UCSD-AML1 (cell line): Measurements from ENCODE around the gene SLC13A2.

Experiments used
- DNase-seq: peaks from one replicate; lab custom pipeline; 2025; ENCODE audit not compliant: unreplicated experiment; lab: John Stamatoyannopoulos, UW

Gene SLC13A2

DNA sequence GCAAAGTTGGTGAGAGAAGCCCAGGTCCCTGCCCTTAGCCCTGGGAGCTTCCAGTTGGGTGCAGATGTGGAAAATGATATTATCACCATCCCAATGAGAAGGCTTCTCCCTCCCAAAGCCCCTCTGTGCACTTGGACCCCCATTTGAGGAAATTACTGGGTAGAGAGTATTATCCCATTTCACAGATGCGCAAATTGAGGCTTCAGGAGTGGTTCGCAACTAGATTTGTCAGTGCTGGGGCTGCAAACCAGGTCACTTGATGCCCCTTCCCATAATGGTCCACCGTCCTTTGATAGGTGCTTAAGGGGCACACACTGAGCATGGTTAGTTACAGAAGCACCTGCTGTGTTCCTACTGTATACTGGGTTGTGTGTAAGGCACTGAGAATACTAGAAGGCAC lies 18.4 kb downstream of the SLC13A2 start:
- no peak for DNase-seq

DNA sequence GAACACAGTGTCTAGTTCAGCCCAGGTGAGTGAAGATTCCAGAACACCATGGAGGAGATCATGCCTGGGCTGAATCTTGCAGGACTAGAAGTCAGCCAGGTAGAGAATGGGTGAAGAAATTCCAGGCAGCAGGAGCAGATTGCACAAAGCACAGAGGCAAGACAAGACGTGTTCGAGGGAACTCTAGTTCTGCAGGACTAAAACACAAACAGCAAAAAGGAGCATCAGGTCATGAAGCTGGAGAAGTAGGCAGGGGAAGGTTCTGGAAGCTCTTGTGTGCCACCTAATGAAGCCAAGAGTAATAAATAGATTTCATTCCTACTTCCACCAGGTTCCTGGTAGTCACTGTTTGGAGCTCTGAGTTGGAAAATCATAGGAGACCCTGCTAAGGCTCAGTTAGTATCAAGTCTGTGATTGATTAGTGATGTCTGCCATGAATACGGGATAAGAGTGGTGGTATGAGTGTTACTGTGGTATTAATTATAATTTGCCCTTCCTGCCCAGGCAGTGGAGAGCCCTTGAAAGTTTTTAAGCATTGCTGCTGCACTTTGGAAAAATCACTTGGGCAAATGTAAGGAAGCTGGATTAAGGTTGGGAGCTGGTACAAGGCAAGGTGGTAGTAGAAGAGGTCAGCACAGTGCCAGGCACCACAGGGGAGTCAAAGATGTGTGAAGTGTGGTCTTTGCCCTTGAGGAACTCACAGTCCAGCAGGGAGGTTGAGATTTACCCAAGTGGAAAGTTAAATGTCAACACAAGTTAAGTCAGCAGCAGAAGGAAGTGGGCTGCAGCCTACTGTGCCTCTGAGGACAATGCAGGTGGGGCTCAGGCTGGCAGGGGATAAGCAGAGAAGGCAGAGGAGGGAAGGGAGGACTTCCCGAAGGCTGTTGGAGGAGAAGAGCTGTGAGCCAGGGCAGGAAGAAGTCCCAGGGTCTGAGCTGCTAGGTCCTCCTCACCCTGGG lies 19.2 kb downstream of the SLC13A2 start:
- DNase-seq, result no peak

DNA sequence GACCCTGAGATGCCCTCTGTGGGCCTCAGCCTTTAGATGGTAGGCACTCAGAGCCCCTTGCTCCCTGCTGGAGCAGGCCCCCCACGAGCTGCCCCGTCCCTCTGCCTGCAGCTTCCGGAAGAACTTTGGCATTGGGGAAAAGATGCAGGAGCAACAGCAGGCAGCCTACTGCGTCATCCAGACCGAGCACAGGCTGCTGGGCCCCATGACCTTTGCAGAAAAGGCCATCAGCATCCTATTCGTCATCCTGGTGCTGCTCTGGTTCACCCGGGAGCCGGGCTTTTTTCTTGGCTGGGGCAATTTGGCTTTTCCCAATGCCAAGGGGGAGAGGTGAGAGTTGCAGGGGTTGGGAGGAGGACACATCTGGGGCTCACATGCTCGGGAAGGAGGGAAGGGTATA lies 20.0 kb downstream of the SLC13A2 start:
- DNase-seq, result no peak

DNA sequence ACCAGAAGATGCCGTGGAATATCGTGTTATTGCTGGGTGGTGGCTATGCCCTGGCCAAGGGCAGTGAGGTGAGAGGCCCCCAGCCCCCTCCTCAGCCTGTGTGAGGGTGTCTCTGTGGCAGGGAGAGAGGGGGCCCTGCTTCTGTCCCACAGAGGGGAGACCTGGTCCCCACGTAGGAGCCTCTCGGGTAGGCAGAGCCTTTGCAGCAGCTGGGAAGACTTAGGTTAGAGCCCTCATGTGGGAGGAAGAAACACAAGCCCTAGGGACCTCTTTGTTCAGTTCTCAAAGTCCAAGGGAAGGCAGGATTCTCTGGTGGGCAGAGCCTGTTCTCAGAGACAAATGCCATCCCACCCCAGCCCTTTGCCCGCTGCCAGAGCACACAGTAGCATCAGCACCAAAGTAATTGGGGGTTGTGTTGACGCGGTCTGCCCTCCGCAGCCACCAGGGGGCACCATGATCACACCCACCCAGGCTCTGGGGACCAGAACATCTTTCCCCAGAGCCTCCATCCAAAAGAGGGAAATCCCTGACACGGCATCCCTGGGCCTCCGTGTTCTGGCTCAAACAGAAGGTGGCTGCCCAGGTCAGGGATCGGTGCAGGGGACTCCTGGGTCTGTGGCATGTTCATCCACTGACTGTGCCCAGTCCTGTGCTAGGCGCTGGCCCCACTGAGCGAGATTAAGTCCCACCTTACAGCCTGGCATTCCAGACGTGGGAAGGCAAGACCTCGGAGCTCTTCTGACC lies 21.2 kb downstream of the SLC13A2 start:
- DNase-seq, result peak; percentile 69

DNA sequence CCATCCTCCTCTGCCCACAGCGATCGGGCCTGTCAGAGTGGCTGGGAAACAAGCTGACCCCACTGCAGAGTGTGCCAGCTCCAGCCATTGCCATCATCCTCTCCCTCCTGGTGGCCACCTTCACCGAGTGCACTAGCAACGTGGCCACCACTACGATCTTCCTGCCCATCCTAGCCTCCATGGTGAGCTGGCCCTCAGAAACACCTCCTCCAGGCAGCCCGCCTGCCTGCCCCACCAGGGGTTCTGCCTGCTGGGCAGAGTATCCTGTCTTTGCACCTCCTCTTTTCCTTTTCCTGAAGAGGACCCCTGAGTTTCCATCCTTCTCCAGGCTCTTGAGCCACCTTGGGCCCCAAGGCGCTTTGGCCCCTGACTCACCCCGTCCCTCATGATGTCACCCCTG lies 22.2 kb downstream of the SLC13A2 start:
- no peak for DNase-seq

DNA sequence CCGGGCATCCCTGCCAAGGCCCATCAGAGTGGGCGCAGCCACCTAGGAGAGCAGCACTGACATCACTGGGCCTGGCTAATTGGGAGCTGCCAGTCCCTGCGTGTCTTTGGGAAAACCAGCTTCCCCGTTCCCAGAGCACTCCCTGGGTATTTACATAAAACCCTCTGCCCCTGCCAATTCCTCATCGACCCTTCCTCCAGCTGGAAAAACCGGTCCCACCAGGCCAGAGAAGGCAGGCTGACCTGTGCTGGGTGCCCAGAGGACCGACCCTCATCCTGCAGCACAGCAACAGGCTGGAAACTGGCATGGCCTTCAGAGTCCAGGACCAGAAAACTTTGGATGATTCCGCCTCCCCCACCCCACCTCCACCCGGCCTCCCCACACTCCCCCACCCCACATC lies 24.5 kb downstream of the SLC13A2 start:
- no peak for DNase-seq

DNA sequence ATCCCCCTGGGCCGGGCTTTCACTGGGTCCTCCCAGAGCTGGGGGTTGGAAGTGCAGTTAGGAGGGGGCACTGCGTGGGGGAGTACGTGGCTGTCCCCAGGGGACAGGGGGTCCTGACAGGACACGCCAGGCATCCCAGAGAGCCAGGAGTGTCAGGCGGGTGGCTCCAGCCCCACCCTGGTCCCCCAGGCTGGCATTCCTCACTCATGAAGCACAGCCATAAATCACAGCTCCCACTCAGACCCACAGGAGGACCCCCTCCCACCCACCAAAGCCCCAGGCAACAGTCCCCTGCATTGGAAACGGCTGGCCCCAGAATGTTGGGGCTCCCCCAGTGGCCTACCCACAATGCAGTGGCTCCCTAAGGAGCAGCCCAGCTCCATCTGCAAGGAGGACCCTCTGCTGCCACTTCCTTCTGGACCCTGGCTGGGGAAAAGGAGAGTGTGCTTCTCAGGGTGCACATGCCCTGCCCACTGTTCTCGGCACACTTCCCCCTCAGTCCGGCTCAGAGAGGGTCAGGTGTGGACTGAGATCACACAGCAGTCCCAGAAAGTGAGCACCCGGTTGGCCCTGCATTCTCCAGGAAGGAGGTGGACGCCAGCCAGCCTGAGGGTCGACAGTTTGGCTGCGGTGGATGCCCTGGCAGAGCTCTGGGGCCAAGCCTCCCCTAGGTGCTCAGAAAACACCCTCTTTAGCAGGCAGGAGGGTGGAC lies 25.4 kb downstream of the SLC13A2 start:
- no peak for DNase-seq

DNA sequence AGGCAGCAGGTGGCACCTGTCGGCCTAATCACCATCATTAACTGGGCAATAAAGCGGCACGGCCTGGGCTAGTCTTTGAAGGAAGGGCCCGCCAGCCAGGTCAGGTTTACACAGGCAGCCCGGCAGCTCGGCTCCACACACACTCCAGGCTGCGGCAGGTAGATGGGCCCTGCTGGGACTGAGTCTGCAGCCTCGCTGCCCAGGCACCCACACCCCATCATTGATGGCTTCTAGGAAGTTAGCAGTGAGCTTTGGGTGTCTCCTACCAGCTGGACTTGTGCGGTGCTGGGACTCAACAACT lies 25.9 kb downstream of the SLC13A2 start:
- DNase-seq, result no peak

DNA sequence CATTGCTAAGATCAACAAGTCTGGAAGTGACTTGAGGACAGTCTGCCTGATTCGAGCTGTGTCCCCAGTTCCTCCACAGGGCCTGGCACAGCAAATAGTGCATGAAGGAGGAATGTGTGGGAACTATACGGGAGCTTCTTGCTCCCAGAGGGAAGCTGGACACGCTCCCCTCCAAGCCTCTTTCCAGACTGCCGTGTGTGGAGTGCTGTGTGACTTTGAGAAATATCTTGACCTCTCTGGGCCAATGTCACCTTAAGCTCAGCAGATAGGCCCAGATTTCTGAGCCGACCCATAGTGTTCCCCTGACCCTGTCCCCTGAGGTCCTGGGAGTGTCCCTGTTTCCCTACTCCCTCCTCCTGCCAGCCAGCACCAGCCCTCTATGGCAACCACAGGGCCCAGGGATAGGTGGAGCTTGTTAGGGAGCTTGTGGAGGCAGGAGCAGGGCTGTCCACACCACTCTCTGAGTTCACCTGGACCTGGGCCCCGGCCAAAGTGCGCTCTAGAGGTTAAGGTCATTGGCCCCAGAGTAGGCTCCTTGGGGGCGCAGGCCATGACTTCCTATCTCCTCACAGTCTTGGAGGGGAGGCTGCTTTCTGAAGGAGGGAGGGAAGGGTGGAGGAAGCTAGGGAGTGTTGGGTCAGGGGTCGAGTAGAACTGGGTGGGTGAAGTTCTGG lies 26.4 kb downstream of the SLC13A2 start:
- no peak for DNase-seq

DNA sequence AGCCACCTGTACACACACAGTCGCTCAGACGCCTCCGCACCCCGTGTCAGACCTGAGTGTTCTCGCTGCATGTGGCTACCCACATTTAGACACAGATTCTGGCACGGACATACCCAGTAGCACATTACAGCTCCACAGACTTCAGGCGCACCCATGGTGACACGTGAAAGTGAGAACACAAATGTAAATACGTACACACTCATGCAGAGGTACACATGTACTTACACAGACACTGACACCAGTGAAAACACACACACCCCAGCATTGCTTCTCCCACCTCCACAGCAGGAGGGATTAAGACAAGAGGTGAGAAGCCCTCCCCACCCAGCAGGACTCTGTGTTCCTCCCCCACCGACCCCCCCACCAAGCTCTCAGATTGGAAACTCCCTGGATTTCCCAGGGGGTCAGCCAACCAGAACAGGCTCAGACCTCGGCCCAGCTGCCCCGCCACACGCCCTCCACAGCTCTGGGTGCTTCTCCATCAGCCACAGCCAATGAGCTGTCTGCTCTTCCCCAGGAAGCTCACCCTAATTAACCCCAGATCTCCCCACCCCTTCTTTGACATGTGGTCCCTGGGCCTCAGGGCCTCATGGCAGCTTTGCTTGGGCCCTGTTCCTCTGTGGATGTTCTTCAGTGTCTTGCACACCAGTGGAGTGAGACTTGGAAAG lies 27.4 kb downstream of the SLC13A2 start:
- no peak for DNase-seq

DNA sequence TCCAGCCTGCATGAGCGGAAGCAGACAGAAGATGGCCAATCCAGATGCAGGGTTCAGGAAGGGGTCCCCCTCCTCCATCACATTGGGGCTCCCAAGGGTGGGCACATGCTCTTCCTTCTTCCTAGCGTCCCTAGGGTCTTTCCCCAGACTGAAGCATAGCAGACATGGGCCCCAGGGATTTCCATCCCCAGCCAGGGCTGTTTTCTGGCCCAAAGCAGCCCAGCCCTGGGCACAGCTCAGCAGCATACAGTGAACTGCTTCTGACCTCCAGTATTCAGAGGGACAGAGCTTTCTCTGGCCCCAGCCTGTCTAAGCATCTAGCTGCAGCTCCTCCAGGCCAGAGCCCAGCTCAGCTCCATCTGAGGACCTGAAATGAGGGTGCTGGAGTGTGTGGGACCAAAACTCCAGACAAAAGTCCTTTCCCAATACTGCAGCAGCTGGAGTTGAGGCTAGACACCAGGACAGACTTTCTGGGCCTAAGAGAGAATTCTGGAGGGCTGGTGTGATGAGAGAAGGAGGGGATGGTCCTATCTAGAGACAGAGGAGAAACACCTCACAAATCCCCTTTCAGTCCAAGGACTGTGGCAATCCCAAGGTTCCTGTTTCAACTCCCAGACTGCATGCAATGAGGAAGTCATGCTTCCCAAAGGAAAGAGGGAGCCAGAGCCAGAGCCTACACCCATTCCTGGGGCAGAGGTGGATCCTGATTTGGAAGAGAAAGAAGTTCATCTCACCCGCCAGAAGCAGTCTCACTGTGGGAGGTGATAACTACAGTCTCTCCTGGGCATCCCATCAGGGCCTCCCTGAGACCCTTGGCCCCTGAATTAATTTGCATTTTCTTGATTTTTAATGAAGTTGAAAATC lies 28.2 kb downstream of the SLC13A2 start:
- no peak for DNase-seq

DNA sequence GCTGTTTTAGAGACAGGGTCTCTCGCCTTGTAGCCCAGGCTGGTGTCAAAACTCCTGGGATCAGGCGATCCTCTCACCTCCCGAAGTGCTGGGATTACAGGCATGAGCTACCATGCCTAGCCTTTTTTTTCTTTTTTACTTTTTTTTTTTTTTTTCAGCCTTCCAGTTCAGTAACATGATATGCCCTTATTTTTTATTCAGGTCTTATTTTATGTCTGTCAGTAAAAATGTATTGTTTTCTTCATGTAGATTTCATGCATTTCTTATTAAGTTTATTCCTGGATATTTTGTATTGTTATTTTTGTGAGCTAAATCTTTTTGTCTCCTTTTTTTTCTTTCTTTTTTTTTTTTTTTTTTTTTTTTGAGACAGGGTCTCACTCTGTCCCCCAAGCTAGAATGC lies 30.0 kb downstream of the SLC13A2 start:
- DNase-seq, result no peak

DNA sequence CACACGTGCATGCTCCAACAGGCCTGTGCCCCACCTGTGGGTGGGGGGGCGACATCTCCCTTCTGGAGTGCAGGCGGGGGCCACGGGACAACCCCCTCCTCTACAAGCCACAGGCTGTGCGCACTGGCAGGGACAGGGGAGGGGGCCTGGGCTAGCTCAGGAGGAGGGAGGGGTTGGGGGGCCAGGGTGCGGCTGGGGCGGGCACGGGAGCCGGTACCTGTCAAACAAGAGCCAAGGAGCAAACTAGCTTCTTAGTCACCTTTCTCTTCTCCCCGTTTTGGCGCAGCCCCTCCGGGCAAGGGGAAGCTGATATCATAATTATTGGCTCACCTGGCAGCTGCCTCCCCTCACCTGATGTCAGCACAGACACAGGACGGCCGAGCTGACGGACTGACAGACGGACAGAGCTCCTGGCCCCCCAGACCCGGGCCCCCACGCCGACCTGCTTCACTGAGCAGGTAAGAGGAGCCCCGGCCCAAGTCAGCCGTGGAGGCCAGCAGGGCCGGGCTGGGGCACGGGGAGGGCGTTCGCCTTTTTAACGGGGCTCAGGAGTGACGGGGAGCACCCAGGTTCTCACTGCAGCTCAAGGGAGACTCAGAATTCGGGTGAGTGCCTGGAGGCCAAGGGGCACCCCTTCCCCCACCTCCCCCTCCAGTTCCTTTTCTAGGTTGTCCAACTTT lies 32.7 kb downstream of the SLC13A2 start, which contains the start of gene FOXN1:
TSS of gene FOXN1 (plus strand) at position 363 of the 680 bp plus-strand sequence. CDS start 17,622 bp downstream, outside the sequence.
- DNase-seq, result no peak

DNA sequence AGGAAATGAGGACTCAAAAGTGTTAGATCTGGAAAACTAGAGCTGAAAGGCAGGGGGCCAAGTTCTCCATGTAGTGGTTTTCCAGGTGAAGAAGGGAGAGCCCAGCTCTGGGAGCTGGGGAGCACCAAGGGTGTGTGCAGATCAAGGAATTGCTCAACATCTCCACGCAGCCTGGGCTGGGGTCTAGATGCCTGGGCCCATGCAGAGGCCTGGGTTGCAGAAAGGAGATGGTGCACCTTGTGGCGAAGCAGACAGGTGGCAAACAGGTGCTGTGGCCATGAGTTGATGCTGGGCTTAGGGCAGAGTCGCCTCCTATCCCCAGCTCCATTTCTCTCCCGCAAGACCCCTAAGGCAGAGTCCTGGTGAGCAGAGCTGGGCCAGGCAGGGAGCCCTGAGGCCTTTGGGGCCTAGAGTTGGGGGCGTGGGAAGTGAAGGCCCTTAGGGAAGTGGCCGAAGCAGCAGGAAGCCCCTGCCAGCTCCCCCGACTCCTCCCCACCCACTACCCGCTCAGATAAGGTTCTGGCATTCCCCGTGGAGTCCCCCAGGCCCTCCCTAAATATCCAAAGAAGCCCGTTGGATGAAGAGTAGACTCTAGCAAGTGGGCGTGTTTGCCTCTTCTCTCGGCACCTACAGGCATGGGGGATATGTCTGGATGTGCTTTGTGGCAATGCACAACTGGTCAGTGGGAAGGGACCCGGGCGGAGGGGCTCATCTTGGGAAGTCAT lies 33.5 kb downstream of the SLC13A2 start:
- DNase-seq, result no peak

DNA sequence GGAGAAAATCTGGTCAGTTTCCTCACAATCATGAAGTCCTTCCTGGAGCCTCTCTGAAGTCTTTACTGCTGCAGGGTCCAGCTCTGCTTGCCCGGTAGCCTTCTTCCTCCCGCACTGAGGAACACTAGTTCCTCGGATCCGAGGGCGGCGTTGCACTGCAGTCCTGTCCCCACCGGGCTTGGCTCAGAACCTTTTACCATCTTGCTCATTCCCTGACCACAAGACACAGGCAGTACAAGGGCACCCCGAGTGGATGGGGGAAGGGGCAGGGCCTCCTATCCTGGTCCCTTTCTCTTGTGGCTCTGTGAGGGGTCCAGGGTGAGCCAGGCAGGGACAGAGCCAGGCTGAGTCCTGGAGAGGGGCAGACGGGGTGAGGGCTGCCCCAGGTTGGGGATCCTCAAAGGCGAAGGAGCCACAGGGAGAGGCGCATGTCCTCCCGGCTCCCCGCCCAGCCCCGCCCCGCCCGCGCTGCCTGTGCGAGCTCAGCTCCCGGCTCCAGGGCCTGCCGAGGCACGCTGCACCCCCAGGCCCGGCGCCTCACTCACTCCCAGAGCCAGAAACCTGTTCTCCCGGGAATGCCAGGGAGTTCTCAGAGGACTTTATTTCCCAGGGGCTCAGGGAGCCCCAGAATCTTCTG lies 34.2 kb downstream of the SLC13A2 start:
- no peak for DNase-seq

DNA sequence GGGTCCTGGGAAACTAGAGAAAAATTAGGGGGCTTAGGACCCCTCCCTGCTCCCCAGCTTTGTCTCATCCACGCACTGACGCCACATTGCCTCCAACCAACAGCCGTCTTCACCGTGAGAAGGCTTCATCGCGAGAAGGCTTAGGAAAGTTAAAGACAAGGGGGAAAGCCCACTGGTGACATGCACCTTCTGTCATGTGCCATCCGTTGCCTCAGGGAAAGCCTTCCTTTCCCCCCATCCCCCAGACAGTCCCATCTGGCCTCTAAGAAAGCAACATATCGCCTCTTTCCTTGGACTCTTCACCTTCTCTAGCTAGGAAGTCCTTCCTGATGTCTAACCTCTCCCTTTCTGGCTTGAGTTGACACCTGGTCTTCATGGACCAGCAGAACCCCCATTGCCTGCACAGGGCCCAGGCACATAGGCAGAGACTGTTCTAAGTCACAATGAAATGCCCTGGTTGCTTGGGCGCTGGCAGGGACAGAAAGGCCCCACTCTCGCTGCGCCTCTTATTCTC lies 34.8 kb downstream of the SLC13A2 start:
- DNase-seq, result no peak

DNA sequence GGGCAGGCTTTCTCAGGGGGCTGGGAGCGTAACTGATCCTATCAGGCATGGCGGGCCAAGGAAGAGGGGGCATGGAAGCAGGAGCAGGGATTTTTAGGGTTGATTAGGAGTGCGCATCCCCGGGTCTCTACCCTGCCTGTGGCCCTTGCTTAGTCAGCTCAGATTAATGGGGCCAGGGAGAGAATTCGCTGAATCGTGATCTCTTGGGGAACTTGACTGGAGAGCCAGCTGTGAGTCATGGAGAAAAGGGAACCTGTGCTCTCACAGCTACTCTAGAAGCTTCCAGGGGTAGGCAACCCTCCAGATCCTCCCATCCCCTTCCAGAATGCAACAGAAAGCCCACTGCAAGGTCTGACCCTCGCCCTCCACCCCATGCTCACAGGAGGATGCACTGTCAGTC lies 36.3 kb downstream of the SLC13A2 start:
- DNase-seq, result no peak
